Measurements from ENCODE around the gene RPH3AL.

Gene RPH3AL

GRCh38 chr17:300881-301280 is 51.7 kb downstream of the RPH3AL start:
- DNase-seq (ENCODE audit: low read depth) = no peak

DNA sequence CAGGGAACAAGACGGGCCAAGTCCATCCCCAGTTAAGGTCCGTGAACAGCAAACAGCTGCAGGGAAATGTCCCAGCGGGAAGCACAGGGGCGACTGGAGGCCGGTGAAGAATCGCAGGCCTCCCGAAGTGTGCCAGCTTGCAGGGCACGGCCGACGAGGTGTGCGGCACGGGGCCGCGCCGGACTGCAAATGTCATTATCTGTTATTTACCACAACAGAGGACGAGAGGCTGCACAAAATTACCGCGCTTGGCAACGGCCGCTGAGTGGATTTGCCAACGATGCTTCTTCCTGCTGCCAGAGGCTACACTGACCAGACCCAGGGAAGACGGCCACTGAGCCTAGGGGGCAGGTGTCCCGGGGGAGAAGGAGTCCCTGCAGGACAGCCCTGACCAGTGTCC is 53.1 kb downstream of the RPH3AL start:
- DNase-seq (ENCODE audit: low read depth) = no peak

GRCh38 chr17:298791-299450 is 53.7 kb downstream of the RPH3AL start:
- DNase-seq (ENCODE audit: low read depth) = no peak

DNA sequence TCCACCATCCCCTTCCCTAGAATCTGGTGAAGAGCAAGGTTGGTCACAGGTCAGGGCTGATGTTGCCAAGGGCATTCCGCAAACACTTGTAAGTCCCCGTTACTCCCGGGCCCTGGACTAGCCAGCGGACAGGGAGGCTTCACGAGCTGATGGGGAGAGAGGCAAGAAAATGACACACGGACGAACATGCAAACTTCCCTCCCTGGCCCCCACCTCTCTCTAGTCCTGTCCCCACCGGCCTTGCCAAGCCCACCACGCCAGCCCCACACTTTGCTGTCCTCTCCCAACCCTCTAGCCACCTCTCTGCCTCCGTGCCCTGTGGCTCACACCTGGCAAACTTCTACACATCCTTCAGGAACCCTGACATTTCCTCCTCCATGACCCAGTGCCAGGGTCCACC is 54.8 kb downstream of the RPH3AL start:
- no peak for DNase-seq (ENCODE audit: low read depth)

DNA sequence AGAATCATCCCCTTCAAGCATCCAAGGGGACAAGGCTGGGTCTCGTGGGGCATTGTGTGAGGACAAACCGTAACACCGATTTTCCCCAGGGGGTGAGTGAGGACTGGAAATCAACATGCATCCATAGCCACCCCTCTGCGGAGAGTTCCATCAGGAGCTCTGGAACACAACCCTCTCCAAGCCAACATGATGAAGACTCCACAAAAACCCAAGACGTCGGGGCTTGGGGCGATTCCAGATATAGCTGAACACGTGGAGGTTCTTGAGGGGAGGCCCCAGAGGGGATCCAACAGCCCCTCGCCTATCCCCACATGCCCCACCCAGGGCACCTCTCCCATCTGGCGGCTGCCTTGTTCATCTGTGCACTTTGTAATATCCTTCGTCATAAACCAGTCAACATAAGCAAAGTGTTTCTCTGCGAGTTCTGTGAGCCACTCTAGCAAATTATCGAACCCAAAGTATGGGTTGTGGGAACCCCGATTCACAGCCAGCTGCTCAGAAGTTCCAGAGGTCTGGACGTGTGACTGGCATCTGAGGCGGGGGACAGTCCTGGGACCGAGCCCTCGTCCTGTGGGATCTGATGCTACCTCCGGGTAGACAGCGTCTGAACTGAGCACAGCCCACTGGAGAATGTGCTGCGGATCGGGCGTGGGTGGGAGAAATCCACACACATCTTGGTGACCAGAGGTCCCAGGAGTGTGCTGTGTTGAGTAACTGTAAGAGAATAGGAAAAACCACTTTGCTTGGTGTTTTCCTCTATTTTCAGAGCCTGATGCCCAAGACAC is 55.5 kb downstream of the RPH3AL start:
- DNase-seq (ENCODE audit: low read depth) = no peak

- no peak for DNase-seq (ENCODE audit: low read depth)
Observed at GRCh38 chr17:296379-296778, 56.2 kb downstream of the RPH3AL start.

DNA sequence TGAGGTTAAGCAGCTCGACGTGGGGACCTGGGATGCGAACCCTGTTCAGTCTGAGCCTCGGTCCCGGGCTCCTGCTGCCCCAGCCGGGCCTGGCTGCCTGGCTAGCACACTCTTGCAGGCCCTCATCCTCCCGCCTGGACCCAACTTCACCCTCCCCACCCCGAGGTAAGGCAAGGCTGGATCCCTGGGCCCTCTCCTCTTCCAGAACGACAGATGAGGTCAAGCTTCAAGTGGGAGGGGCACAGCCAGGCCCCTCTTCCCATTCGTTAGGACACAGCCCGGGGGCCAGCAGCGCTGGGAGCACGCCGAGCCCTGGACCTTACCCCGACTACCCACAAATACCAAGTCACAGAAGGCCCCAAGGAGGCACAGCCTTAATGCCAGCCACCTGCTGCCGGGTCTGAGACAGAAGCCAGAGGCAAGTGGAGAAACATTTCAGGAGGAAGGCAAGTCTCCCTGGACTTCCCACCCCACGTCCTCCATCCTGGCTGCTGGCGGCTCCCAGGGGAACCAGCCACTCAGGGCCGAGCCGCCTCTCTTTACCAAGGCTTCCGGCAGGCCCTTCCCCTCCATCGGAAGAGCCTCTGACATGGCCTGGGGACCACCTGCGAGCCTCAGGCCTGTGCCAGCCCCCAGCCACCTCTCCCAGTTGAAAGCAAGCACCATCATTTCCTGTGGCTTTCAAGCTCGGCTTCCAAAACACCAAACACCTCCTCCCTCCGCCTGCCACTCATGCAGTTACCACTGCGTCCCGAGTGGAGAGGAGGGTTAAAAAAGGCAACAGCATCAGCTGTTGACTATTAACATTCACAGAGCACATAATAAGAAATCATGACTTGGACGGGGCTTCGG is 59.9 kb downstream of the RPH3AL start:
- no peak for DNase-seq (ENCODE audit: low read depth)

- no peak for DNase-seq (ENCODE audit: low read depth)
Observed at GRCh38 chr17:292016-292415, 60.6 kb downstream of the RPH3AL start.

DNA sequence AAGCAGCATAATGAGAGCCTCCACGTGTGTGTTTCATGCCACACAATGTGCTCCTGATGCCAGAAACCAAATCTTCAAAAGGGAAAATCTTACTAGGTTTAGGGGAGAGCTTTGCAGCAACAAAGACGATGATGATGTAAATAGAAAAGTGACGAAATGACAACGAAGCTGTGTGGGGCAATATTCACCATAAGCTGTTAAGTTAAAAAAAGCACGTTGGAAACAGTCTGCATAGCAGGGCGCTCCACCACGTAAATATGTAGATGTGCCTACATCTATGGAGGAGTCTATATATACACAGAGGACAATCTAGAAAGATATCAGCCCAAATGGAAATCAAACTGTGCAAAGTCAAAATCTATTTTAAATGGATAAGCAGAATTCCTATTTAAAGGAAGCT is 61.0 kb downstream of the RPH3AL start:
- DNase-seq (ENCODE audit: low read depth) = no peak

GRCh38 chr17:290626-291025 is 62.0 kb downstream of the RPH3AL start:
- no peak for DNase-seq (ENCODE audit: low read depth)

- DNase-seq (ENCODE audit: low read depth) = no peak
Observed at GRCh38 chr17:290121-290521, 62.5 kb downstream of the RPH3AL start.

DNA sequence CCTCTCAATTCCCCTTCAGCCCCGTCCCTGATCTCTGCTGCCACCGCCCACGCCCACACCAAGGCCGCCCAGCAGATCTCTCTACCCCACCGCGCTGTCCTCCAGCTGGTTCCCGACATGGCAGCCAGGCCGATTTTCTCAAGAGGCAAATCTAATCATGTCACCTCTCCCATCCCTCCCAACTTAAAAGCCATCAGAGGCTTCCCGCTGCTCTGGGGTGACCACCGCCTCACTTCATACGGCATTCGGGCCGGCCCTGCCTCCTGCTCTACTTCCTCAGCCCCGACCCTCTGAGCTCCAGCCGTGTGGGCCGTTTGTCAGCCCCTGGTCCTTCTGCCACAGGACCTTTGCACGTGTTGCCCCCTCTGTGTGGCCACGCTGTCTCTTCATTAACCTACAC is 63.2 kb downstream of the RPH3AL start:
- no peak for DNase-seq (ENCODE audit: low read depth)

DNA sequence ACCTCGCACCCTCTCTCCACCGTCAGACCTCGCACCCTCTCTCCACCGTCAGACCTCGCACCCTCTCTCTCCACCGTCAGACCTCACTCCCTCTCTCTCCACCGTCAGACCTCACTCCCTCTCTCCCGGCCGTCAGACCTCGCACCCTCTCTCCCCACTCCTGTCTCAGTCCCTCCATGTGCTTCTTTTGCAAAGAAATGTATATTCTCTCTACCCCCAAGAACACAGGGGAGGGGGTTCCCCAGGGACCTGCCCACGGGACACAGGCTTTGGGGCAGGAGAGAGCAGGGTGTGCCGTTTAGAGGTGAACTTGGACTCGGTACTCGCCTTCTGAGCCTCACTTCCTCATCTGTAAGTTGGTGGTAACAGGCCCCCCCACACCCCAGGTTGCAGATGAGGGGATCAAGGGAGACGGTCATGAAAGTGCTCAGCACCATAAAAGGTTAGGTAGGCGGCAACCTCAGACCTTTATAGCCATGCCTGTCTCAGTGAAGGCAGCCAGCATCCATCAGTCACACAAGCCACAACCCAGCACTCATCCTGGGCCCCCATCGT is 63.7 kb downstream of the RPH3AL start:
- no peak for DNase-seq (ENCODE audit: low read depth)

DNA sequence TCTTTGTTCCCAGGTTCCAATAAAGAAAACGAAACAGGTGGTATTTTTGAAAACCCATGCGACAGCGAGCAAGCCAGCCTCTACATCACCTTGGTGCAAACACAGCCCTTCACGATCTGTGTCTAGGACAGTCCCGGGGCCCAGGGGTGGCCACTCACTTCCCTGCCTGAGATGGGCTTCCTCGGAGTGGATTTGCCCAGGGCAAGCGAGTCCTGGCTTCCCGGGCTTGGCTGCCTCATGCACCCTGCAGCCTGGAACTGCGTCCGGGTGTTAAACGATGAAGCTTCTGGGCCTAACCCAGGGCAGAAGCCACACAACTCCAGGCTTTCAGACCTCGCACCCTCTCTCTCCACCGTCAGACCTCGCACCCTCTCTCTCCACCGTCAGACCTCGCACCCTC is 66.0 kb downstream of the RPH3AL start:
- no peak for DNase-seq (ENCODE audit: low read depth)

DNA sequence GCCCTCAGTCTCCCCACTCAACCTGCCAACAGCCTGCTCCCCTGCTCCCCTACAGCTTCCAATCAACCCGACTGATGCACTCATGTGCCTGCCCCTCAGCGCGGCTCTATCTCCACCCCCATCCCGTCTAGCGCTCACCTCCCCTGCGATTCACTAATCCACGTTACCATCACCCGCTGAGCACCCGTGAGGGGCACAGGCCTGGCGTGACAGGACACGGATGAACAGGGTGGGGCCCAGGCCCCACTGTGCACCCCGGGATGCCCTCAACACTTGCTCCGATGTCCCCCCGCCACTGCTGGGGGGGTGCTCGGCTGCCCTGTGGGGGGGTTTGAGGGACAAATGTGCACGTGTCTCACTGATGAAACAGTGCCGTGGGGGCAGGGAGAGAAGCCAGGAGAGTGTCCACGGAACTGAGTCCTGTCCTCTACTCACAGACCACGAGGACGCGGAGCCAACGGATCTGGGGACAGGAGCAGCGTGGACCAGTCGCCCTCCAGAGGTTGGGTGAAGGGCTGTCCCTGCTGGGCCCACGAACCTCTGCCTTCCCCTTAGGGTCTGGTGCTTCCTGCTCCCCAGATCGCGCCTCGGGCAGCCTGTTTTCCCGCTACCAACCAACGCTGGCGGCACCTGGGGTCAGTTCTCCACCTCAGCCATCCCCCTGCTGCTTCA is 66.7 kb downstream of the RPH3AL start:
- DNase-seq (ENCODE audit: low read depth) = no peak

DNA sequence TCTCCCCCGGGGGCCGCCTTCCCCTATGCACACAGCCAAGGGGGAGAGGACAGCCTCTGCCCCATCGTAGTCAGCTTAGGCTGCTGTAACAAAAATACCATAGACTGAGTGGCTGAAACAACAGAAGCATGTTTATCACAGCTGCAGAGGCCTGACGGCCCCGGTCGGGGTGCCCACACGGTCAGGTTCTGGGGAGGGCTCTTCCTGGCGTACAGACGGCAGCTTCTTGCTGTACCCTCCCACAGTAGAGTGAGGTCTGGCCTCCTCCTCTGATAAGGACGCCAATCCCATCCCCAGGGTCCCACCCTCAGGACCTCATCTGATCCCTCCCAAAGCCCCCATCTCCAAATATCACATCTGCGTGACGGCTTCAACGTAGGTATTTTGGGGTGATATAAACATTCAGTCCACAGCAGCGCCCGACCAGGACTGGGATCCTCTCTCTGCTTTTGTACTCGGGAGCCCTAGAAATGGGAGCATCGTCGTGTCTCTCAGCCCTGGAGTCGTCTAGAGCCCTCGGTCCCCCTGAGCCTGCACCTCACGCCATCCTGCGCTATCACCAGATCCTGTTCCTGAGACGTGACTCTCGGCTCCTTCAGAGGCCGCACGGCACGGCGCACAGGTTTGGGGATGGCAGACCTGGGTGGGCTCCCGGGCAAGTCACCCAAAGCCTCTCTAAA is 67.8 kb downstream of the RPH3AL start:
- no peak for DNase-seq (ENCODE audit: low read depth)

GRCh38 chr17:283911-284675 is 68.5 kb downstream of the RPH3AL start:
- no peak for DNase-seq (ENCODE audit: low read depth)

DNA sequence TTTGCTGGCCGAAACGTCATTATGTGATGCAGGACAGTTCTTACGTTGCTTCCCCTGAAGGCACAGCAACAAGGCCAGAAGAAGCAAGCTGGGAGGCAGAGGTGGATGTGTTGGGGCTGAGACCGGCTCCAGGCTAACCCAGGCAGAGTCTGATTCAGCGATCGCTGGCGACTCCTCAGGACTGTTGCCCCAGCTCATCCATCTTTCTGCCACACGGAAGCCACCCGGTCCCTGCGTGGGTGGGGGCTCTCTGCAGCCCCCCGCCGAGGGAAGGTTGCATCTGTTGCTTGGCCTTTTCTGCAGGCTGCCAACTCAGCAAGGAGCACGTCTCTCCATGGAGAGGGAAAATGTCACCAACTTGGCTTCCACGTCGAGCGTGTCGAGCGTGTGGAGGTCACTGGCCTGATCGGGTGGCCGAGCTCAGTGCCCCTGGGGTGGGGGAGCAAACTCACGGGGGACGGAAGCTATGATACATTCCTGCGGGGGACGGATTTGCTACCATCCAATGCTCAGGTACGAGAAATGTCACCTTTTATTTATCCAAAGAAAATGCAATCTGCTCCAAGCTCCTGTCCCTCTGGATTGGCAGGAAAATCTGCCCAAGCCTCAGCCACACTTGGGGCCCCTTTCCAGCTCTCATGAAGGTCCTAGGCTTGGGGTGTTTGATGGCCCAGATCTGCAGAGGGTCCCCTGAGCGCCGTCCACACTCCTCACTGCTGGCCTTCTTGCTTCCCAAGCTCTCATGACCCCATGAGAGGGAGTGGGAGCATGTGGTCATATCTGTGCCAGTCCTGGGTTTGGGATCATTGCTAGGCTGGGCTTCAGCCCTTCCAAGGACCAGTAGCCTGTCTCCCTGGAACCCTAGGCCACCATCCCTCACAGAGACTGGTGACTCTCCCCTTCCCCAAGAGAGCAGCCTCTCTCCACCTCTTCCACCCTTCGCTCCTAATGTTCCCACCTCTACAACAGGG is 69.4 kb downstream of the RPH3AL start:
- DNase-seq (ENCODE audit: low read depth) = no peak
